Raji (cell line): ENCODE data around the gene PTPN3.

ENCODE experiments used
- POLR2A ChIP-seq: IDR thresholded peaks from 2 replicates; pipeline ENCODE4 v1.6.1; 2011; ENCODE audit warnings: low read depth, low read length, control low read depth; ENCODE audit not compliant: insufficient read depth

The PTPN3 gene

GRCh38 chr9:109488791-109489492, 9.2 kb downstream of the PTPN3 start:
- TF ChIP-seq POLR2A: no peak

DNA sequence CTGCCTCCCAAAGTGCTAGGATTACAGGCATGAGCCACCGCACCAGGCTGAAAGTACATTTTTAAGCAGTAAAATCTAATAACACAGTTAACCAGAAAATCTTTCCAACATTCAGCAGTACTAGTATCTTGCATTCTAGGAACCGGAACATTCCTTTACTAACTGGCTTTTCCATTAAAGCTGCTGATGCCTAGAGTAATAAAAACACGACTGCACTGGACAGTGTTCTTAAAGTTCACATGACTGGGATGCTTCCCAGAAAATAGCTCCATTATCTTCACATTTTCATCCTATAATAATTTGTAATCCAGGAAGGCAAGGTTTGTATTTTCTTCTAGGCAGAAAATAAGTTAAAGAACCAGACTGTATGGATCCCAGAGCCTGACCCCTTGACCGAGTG, 9.8 kb downstream of the PTPN3 start:
- TF ChIP-seq POLR2A: no peak

DNA sequence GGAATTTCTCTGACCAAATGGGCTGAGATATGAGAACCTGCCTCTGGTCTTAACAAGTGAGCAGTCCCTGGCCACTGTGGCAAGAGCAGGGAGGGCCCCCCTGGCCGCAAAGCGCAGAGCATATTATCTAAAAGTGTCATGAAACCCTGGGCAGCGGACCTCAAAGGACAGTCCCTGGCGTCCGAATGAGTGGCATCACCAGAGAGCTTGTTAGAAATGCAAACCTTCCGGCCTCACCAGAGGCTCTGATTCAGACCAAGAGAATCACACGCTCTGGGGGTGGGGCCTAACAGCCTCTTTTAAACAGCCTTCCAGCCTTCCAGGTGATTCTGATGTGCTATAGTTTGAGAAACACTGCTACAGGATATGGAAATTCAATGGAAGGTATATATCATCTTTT, 10.9 kb downstream of the PTPN3 start:
- no peak for TF ChIP-seq POLR2A

GRCh38 chr9:109483744-109484429, 14.2 kb downstream of the PTPN3 start:
- no peak for TF ChIP-seq POLR2A

- no peak for TF ChIP-seq POLR2A
These were observed 15.7 kb downstream of the PTPN3 start for GRCh38 chr9:109482391-109482916.

GRCh38 chr9:109481856-109482255, 16.3 kb downstream of the PTPN3 start:
- no peak for TF ChIP-seq POLR2A

DNA sequence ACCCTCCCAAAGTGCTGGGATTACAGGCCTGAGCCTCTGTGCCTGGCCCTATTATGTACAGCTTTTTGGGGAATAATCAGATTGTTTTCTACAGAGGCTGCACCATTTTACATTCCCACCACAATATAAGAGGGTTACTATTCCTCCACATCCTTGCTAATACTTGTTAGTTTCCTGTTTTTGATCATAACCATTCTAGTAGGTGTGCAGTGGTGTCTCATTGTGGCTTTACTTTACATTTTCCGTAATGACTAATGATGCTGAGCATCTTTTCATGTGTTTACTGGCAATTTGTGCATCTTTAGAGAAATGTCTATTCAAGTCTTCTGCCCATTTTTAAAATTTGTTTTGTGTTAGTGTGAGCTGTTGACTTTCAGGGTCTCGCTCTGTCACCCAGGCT, 18.3 kb downstream of the PTPN3 start:
- no peak for TF ChIP-seq POLR2A

DNA sequence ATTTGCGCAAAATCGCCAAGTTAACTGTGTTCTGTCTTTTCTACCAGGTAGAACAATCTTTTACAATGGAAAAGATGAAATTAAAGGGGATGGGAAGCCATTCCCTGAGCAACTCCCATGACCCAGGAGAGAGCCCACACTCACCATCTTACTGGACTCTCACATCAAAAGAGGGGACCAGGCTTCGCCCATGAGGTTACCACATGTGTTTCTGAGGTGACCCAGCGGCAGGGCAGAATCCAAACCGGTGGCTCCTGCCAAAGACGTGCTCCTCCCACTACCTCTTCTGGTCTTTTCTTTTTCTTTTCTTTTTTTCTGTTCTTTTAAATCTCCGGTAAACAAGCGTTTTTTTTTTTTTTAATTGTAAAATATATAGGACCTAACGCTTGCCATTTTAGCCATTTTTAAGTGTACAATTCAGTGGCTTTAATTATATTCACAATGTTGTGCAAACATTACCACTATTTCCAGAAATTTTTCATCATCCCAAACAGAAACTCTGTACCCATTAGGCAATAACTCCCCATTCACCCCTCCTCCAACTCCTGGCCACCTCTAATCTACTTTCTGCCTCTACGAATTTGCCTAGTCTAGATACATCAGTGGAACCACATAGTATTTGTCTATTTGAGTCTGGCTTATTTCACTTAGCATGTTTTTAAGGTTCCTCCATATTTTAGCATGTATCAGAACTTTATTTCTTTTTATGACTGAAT, 19.3 kb downstream of the PTPN3 start:
- no peak for TF ChIP-seq POLR2A

DNA sequence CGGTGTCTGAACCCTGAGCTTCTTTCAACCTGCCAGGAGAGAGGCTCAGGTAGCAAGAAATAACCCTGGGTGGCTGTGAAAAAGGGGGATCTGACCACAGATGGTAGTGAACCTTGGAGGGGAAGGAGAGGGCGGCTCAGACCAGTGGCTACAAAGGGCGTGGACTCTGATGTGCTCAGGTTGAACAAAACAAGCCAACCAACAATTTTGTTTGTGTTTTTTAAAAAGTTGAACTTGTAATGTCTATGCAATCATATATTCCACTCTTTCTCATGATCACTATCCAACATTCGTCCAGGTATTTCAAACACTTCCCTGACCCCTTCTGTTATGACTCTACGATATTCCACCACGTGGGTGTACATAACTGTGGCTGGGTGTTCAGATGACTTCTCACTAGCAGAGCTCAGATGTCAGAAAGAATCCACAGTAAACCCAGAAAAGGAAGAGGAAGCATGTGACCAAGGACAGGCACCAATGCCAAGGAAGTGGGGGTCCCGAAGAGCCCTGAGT, 20.0 kb downstream of the PTPN3 start:
- no peak for TF ChIP-seq POLR2A

DNA sequence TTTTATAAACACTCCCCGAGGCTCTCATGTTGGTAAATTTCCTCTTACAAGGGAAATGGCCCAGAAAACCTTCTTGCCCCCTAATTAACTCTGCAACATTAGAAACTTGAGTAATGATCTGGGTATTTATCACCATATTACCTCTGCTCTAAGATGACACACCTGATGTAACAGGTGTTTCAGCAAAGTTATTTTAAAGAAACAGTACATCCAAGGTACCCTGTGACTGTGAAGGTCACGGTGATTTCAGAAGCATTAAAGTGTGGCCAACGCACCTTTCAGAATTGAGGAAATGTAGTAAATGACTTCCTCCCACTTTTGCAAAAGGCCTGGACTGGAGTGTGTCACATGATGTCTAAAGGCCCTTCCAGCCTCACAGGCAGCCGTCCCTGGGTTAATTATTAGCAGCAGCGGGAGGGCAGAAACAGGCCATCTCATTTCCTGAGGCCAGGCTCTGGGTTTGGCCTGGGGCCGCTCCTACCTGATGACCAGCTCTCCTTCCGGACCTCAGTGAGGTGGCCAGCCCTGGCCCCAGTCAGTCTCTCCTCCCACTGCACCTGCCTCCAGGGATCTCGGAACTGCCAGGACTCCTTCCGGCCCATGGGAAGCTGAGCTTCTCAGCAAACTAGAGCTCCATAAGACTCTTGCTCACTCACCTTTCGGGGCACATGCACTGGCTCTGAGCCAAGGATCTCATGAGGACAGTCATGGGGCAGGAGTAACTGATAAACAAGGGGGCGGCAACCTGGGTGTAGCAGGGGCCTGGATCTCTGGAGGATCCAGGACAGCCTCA, 20.7 kb downstream of the PTPN3 start:
- no peak for TF ChIP-seq POLR2A

GRCh38 chr9:109476642-109477257, 21.4 kb downstream of the PTPN3 start:
- TF ChIP-seq POLR2A: no peak

DNA sequence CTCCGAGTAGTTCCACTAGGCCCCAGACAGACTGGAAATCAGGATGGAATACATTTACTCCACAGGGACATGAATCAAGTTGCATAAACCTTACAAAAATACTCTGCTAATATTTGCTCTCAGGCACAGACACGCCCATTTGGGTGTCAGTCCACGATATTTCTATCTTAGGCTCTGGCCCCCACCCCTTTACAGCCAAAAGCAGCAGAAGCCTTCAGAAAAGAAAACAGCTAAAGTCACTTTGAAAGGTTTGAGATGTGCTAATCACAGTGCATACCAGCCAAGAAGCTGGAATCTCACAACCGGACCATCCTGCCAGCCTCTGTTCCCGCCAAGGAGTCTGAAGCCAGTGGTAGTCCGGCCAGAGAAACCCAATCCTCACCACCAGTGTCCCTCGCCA, 22.6 kb downstream of the PTPN3 start:
- no peak for TF ChIP-seq POLR2A

- no peak for TF ChIP-seq POLR2A
These were observed 23.2 kb downstream of the PTPN3 start for GRCh38 chr9:109474944-109475343.

GRCh38 chr9:109474170-109474569, 23.9 kb downstream of the PTPN3 start:
- no peak for TF ChIP-seq POLR2A
